ENCODE data around the gene ARHGEF4.

ARHGEF4 gene

GRCh38 chr2:130834931-130835765 is 1.6 kb upstream of the ARHGEF4 start:
- no peak for DNase-seq

GRCh38 chr2:130835766-130836015 is 1.0 kb upstream of the ARHGEF4 start:
- DNase-seq: no peak

- no peak for DNase-seq
Observed at GRCh38 chr2:130837175-130837810, 579 bp downstream of the ARHGEF4 start.

GRCh38 chr2:130837811-130838565 is 1.3 kb downstream of the ARHGEF4 start:
- no peak for DNase-seq

GRCh38 chr2:130839011-130839780 is 2.5 kb downstream of the ARHGEF4 start:
- no peak for DNase-seq

GRCh38 chr2:130840506-130840905 is 3.8 kb downstream of the ARHGEF4 start:
- DNase-seq: no peak

GRCh38 chr2:130841741-130842365 is 5.1 kb downstream of the ARHGEF4 start:
- no peak for DNase-seq

GRCh38 chr2:130842770-130843169 is 6.1 kb downstream of the ARHGEF4 start:
- no peak for DNase-seq

- no peak for DNase-seq
Observed at GRCh38 chr2:130843321-130843985, 6.7 kb downstream of the ARHGEF4 start.

GRCh38 chr2:130844161-130844560 is 7.4 kb downstream of the ARHGEF4 start:
- no peak for DNase-seq

- DNase-seq: no peak
Observed at GRCh38 chr2:130845505-130846085, 8.9 kb downstream of the ARHGEF4 start.

- DNase-seq: no peak
Observed at GRCh38 chr2:130846233-130846632, 9.5 kb downstream of the ARHGEF4 start.

GRCh38 chr2:130846686-130847375 is 10.1 kb downstream of the ARHGEF4 start:
- DNase-seq: no peak

GRCh38 chr2:130847776-130848525 is 11.2 kb downstream of the ARHGEF4 start:
- DNase-seq: no peak

GRCh38 chr2:130848526-130849210 is 12.0 kb downstream of the ARHGEF4 start:
- no peak for DNase-seq

GRCh38 chr2:130849896-130850787 is 13.4 kb downstream of the ARHGEF4 start:
- no peak for DNase-seq

GRCh38 chr2:130850788-130851623 is 14.3 kb downstream of the ARHGEF4 start:
- DNase-seq: no peak

All from CD4-positive, alpha-beta T cell treated with Interleukin-10 for 1 hour (primary cell).